NCI-H2107 (cell line): ENCODE data around the gene PTMA.
A peak's percentile ranks its signal among the peaks of the same experiment; 100 is the strongest.

Experiments used
- DNase-seq: peaks from one replicate; lab custom pipeline; 2025; lab: John Stamatoyannopoulos, UW

PTMA gene

GRCh38 chr2:231676243-231676642 lies 32.1 kb upstream of the PTMA start:
- no peak for DNase-seq

- DNase-seq = peak; percentile 77
Measured at GRCh38 chr2:231677632-231678104, 30.7 kb upstream of the PTMA start.

- DNase-seq = no peak
Measured at GRCh38 chr2:231679908-231680284, 28.4 kb upstream of the PTMA start.

GRCh38 chr2:231680285-231680991 lies 27.9 kb upstream of the PTMA start:
- DNase-seq = peak; percentile 50

- DNase-seq = no peak
Measured at GRCh38 chr2:231680992-231681852, 27.1 kb upstream of the PTMA start.

GRCh38 chr2:231682603-231683291 lies 25.6 kb upstream of the PTMA start:
- no peak for DNase-seq

GRCh38 chr2:231683292-231684235 lies 24.8 kb upstream of the PTMA start:
- no peak for DNase-seq

GRCh38 chr2:231684314-231685223 lies 23.8 kb upstream of the PTMA start:
- peak; percentile 34 for DNase-seq

GRCh38 chr2:231685349-231686191 lies 22.8 kb upstream of the PTMA start:
- DNase-seq = no peak

GRCh38 chr2:231686192-231687100 lies 21.9 kb upstream of the PTMA start:
- no peak for DNase-seq

- DNase-seq = no peak
Measured at GRCh38 chr2:231687133-231687852, 21.0 kb upstream of the PTMA start.

GRCh38 chr2:231687961-231688360 lies 20.4 kb upstream of the PTMA start:
- no peak for DNase-seq

- DNase-seq = no peak
Measured at GRCh38 chr2:231688719-231689118, 19.6 kb upstream of the PTMA start.

GRCh38 chr2:231689124-231689893 lies 19.0 kb upstream of the PTMA start:
- no peak for DNase-seq

GRCh38 chr2:231691251-231691772 lies 17.0 kb upstream of the PTMA start:
- no peak for DNase-seq

- no peak for DNase-seq
Measured at GRCh38 chr2:231692847-231693246, 15.5 kb upstream of the PTMA start.

- DNase-seq = no peak
Measured at GRCh38 chr2:231693956-231694355, 14.4 kb upstream of the PTMA start.
